ENCODE results near the gene CCIN.

Gene CCIN

DNA sequence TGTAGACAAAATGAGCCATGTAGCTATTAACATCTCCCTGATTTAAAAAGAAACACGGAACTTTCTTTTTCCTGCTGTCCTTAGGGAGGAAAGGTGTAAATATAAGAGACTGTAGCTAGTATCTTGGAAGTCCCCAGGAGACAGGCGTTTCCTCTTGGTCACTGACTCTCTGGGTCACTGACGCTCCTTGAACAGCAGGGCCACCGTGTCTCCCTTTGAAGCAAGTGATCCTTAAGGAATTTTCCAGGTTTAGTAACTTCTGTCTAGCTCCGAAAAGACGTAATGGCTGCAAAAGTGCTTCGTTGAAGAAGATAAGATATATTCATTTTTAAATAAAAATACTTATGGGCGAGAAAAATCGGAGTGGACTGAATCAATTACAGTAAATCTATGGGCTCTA is 20.8 kb downstream of the CCIN start:
- DNase-seq (ENCODE audit: low read depth in 3 of 3), result no peak

DNA sequence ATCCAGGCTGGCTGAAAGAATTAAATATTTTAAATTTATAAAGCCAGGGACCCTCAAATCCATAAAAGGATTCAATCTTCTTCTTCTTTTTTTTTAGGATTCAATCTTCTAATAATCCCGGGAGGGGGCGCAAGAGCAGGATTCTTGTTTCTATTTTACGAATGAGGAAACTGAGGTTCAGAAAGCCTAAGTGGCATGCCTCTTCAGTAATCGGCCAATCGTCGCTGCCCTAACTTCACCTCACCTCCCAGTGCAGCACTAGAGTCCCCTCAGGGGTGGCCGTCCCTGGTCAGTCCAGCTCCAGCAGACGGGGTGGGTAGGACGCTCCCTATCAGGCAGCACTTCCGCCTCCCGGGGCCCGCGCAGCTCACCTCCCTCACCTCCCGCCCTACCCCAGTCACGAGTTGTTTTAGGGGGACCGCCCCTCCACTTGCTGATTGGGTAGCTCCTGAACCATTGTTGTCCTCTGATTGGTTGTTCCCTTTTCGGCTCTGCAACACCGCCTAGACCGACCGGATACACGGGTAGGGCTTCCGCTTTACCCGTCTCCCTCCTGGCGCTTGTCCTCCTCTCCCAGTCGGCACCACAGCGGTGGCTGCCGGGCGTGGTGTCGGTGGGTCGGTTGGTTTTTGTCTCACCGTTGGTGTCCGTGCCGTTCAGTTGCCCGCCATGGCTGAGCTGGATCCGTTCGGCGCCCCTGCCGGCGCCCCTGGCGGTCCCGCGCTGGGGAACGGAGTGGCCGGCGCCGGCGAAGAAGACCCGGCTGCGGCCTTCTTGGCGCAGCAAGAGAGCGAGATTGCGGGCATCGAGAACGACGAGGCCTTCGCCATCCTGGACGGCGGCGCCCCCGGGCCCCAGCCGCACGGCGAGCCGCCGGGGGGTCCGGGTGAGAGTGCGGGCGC is 21.5 kb downstream of the CCIN start, which contains the start of gene CLTA:
Gene CLTA (plus strand): TSS at position 534 of the 902 bp plus-strand sequence. CDS start 136 bp downstream, at position 670.
- peak; percentile 74 to 90 (median 86) for DNase-seq (ENCODE audit: low read depth in 3 of 3)

DNA sequence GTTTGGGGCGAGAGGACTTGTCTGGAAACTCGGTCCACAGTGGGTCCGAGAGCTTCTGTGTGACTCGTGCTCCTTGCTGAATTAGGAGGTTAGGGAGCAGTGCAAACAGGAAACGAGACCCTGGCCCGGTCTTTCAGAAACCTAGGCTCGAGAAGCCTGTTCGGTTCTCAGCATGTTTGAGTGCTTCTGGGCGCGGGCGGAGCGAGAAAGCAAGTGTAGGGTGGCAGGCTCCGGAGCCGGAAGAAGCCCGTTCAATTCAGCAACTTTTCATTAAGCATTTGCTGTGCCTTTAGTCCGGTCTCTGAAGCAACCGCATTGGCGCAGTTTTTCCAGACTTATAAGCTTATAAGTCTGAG is 22.1 kb downstream of the CCIN start:
- peak; percentile 10 to 26 (median 22) for DNase-seq (ENCODE audit: low read depth in 3 of 3)

DNA sequence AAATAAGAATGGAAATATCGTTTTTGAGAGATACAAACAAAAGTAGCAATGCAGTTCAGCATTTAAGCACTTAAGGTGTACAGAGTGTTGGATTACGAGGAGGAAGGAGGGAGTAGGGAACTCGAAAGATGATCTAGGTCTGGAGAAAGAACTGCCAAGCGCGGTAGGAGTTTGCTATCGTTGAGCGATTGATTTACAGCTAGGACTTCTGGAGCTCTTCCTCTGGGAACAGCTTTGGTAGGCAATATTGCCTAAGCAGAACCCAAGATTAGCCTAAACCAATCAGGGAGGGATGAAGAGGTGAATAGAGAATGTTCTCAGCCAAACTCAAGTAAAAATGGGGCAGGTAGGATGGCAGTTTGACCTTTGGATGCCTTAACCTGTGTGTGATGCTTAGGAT is 22.5 kb downstream of the CCIN start:
- DNase-seq (ENCODE audit: low read depth in 3 of 3), result no peak

DNA sequence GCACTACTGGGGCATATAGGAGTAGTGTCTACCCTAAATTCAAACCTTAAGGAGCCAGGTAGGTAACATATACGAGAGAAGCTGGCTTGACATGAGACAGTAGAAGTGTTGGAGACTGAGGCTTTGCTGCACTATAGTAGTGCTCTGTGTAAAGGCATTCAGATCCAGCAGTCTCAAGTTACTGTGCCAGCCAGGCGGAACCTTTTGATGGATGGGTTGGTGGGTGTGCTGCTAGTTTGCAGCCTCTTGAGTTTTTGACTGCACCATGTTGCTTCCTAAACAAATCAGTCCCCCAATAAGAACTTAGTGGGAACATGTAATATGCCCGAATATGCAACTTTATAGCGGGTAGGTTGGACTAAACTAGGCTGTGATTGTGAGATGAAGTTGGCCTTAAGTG is 23.0 kb downstream of the CCIN start:
- DNase-seq (ENCODE audit: low read depth in 3 of 3), result no peak

DNA sequence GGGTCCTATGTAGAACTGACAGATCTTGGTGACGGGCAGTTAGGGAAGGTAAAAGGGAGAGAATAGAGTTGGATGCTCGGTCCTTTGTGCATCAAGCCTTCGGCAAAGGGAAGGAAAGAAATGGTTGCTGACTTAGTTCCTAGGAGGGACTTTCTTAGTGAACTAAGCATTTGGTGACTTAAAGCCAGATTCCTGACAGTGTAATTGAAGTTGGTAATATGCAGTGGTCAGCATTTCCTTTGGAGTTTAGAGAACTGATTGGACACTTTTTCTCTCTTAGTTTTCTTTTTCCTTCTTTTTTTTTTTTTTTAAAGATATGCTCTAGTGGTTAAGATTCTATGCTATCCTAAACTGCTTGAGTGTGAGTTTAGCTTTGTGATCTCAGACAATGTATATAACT is 23.8 kb downstream of the CCIN start:
- DNase-seq (ENCODE audit: low read depth in 3 of 3), result no peak

DNA sequence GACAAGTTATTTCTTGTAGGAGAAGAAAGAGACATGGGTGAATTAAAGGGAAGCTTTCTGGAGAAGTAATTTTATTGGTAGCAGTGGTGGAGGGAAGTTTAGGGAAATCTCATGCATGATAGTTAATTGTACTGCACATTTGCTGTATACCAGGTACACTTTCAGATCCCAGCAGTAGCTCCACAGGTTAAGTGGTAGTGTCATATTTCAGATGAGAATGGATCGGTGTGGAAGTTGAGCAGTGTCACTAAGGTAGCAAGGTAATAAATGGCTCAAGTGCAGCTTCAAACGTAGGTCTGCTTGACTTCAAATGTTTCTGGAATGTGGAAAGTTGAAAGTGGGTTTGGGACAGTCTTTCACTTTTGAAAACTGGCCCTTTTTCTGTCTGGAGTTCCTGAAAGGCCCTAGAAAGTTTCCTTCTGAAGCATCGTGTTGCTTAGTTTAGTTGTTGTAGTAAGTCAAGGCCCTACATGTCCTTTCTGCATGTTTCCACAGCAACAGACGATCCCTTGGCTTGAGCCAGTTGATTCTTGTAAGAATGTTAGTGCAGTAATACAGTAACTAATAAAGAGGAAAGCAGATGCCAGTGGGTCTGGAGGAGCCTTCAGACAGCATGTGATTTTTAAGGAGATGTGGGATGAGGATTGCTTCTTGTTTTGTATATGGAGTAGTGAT is 25.3 kb downstream of the CCIN start:
- no peak for DNase-seq (ENCODE audit: low read depth in 3 of 3)

DNA sequence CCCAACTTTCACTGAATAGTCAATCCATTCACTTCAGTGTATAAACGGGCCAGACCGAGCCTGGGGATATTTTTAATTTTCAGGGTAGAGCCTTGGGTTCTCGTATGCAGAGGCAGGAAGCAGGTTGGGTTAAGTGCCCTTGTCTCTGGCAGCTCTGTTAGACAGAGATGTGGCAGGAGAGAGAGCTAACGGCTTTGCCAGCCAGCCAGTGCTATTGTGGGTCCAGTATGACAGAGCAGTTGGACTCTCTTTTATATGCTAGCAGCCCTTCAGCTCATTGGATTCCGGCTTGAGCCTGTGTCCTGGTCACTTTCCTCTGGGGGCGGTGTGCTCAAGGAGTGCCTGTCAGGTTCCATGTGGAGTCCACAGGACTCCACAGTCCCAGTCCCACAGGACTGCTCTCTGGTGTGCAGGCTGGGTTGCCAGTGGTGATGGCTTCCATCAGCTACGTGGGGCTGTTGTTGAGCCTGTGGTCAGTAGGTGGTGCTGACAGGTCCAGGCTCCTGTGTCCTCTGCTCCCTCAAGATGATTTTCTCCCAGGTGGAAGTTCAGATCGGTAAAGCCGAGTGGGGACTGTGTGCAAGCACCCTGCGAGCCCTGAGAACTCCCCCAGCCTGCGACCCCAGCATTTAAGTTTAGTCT is 35.8 kb downstream of the CCIN start:
- no peak for DNase-seq (ENCODE audit: low read depth in 3 of 3)

DNA sequence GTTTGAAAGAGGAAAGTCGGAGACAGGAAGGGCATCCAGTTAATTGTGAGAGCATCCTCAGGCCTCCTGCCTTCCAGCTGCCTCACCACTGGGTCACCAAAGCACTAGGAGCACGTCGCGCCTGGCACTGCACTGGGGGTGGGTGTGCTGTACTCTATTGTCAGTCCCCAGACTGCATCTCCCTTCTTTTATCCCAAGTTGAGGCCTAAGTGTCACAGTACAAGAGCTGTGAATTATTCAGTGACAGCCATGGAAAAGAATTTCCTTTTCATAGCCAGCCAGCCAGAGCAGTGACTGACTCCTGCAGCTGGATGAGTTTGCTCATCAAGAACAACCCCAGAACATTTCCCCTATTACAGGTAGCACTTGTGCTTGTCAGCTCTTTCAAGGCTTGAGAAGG is 37.8 kb downstream of the CCIN start:
- no peak for DNase-seq (ENCODE audit: low read depth in 3 of 3)

DNA sequence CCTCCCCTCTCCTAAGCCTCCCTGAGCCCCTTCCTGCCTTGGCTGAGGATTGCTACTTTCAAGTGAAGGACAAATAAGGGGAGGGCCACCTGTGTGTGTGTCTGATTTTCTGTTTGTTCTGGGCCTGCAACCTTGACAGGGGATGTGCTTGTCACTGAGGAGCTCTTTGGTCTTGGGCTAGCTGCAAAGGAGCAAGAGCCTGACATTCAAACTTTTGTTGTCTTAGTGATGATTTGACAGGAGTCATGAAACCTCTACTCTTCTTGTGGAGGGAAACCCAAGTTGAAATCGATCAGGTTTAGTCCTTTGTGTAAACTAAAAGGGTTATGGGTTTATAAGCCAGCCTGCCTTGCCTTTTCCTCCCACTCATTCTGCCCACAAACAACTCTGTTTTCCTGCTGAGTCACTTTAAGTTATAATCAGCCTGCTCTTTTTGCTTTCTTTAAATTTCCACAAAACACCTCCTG is 38.4 kb downstream of the CCIN start:
- no peak for DNase-seq (ENCODE audit: low read depth in 3 of 3)

DNA sequence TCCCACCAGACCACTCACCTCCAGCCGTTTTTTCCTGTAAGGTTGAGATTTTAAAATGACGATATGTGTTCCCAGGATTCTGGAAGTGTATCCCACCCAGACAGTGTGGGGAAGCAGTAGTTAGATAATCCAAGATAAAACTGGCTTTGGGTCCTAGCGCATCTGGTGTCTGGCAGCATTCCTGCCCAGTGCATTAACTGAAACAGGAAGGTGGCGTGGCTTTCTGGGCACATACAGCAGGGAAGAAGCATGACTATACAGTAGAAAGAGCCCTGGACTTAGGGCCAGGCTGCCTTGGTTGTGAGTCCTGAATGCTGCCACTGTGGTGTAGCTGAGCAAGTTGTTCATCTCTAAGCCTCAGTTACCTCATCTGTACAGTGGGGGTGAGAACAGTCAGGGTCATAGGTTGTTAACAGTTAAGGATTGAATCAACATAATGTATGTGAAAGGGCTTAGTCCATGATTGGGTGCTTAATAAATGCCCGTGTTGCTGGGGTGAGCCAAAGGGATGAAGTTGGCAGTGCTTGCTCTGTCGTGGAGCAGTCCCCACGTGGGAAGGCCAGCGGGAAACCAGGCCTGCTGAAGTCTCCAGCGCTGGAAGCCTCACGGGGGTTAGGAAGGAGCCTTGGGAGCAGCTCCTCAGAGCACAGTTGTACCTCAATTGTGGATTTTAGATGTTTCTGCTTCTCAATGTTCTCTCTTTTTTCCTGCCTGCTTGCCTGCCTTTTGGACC is 39.5 kb downstream of the CCIN start:
- no peak for DNase-seq (ENCODE audit: low read depth in 3 of 3)

DNA sequence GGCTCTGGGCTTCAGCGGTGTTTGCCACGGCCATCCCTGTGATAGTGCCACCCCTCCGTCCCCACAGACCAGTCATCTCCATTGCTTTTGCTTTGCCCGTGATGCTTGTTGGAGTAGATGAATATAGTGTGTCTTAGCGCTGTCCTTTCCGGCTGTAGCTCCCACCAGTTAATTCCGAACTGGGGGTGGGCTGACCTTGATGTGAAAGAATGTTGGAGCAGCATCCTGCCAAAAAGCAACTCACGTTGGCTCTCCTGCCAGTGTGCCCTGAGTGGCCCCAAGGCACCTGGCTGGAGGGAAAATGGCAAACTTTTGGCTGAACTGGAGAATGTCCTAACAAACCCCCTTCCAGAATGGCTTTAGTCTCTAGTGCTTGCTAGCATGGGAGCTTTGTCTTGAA is 41.5 kb downstream of the CCIN start:
- no peak for DNase-seq (ENCODE audit: low read depth in 3 of 3)

DNA sequence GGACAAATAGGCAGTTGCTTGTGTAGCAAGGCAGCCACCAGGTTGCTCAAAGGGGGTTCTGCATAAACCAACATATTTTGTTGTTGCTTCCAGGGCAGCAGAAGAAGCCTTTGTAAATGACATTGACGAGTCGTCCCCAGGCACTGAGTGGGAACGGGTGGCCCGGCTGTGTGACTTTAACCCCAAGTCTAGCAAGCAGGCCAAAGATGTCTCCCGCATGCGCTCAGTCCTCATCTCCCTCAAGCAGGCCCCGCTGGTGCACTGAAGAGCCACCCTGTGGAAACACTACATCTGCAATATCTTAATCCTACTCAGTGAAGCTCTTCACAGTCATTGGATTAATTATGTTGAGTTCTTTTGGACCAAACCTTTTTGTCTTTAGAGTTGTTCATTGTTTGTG is 42.3 kb downstream of the CCIN start:
- DNase-seq (ENCODE audit: low read depth in 3 of 3), result no peak

DNA sequence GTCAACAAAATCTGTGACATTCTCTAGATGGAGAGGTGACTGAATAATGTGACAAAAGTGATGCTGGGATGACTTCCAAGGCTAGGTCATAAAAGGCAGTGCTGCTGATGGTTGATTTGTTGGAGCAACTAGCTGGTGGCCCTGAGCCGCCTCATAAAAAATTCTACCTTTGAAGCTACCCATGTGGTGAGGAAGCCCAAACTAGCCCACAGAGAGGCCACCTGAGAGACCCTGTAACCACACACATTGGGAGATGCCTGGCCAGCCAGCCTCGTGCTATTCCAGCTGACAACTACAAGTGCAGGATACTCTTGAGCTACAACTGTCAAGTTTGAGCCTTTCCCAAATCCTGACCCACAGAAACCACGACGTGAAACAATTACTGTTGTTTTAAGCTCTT is 44.2 kb downstream of the CCIN start:
- no peak for DNase-seq (ENCODE audit: low read depth in 3 of 3)

DNA sequence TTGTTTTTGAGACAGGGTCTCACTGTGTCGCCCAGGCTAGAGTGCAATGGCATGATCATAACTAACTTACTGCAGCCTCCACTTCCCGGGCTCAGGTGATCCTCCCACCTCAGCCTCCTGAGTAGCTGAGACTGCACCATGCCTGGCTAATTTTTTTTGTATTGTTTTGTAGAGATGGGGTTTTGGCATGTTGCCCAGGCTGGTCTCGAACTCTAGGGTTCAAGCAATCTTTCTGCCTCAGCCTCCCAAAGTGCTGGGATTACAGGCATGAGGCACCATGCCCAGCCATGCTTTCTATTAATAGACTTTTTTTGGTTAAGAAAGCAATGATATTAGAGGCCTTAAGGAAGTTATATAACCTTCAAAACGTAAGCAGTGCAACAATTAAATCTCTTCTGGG is 44.8 kb downstream of the CCIN start:
- DNase-seq (ENCODE audit: low read depth in 3 of 3), result no peak

DNA sequence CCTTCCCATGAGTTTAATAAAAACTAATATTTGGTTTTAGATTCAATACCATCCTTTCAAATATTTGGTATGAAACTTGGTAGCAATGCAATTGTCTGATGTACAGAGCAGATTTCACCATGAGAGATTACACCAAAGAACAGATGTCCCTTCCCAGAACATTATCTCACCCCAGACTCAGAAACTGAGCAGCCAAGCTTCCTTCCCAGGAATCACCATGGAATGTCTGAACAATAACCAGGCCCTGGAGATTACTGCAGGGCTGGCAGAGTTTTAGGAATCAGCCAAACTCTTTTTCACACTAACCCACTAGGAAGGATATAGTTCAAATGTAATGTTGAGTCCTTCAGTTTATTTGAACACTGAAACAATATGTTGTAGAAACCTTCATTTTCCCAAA is 45.4 kb downstream of the CCIN start:
- DNase-seq (ENCODE audit: low read depth in 3 of 3), result no peak

DNA sequence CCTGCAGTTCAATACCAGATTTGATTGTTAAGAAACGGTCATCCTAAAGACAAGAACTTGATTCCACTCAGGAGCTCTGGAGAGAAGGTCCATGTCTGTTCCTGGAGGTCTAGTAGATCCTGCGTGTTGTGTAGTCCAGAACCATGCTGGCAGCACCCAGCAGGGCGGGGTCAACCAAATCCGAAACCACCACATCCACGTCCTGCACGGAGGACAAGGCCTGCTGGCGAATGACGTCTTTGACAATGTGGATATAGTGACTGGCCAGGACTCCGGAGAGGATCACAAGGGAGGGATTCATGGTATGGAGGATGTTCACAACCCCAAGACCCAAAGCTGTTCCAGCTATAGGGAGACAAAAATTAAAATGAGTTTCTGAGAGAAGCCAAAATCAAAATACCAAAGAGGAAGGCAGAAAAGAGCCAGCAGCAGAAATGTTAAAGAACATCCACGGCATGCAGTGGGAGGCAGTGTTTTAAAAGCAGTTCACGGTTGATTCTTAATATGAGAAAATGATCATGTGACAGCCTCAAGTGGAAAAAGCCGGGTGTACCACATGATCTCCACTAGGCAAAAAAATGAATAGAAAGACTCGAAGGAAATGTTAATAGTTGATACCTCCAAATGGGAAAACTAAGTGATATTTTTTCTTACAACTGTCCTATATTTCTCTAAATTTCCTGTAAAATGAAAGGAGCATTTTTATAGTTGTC is 48.2 kb downstream of the CCIN start:
- no peak for DNase-seq (ENCODE audit: low read depth in 3 of 3)

DNA sequence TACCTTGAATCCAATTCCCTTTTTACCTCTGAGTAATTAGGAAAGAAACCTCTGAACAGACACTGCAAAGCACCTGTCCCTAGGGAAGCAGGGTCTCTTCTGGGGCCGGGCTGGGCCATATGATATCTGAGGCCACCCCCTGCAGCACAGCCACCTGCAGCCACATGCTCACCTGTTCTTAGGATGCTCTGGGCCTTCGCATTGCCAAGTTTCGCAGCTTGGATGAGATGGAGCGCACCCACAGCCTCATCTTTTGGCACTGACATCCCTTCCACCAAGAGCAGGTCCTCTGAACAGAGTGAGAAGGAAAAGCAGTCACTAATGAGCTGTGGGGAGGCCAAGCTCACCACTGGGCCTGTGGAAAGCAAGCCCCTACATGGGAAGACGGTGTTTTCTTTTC is 48.8 kb downstream of the CCIN start:
- no peak for DNase-seq (ENCODE audit: low read depth in 3 of 3)

DNA sequence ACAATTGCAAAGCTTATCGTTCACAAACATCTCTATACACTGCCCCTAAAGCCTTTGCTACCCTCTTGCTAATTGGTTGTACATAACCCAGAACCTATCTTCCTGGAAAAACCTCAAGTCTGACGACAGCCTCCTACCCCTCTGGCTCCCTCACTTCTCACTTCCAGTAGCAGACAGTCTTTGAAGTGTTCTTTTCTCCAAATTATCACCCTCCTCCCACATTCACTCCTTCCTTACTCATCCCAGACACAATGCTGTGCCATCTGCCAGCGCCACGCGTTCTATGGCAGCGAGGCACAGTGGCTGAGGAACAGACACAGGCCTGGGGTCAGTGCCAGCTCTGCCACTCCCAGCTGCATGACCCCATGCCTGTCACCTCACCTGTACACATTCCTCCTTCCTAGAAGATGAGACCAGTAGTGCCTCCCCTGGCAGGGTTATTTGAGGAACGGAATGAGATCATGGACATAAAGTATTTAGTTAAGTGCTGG is 49.3 kb downstream of the CCIN start:
- no peak for DNase-seq (ENCODE audit: low read depth in 3 of 3)
